ENCODE data around the gene TAS2R8.
A peak's percentile ranks its signal among the peaks of the same experiment; 100 is the strongest.

The TAS2R8 gene

DNA sequence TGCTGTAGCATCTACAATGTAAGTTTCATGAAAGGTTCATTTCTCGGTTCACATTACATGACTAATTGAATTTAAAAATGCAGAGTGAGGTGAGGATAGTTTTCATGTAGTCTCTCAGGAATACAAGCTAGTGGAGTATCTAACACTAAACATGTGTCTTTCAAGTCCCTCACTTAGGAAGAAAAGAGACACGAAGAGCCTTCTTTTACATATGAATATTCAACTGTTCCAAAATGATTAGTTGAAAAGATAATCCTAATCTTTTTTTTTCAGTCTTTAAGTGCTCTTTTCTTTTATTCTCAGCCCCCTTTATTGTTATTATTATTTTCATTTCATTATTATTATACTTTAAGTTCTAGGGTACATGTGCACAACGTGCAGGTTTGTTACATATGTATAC, 31.4 kb upstream of the TAS2R8 start:
- TF ChIP-seq, protein P1, sequence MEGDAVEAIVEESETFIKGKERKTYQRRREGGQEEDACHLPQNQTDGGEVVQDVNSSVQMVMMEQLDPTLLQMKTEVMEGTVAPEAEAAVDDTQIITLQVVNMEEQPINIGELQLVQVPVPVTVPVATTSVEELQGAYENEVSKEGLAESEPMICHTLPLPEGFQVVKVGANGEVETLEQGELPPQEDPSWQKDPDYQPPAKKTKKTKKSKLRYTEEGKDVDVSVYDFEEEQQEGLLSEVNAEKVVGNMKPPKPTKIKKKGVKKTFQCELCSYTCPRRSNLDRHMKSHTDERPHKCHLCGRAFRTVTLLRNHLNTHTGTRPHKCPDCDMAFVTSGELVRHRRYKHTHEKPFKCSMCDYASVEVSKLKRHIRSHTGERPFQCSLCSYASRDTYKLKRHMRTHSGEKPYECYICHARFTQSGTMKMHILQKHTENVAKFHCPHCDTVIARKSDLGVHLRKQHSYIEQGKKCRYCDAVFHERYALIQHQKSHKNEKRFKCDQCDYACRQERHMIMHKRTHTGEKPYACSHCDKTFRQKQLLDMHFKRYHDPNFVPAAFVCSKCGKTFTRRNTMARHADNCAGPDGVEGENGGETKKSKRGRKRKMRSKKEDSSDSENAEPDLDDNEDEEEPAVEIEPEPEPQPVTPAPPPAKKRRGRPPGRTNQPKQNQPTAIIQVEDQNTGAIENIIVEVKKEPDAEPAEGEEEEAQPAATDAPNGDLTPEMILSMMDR (IDR thresholded peaks at IDR 0.05; ENCODE audit: low read length, missing control alignments) = no peak
- no peak overlapping the region for H3K4me3 ChIP-seq (replicated peaks; ENCODE audit: low read depth, low read length)
- DNase-seq (ENCODE audit: low read depth) = no peak

GRCh38 chr12:10829994-10830393, 22.9 kb upstream of the TAS2R8 start:
- DNase-seq (ENCODE audit: low read depth) = peak; percentile 30
- H3K4me3 ChIP-seq (replicated peaks; ENCODE audit: low read depth, low read length) = no peak overlapping the region
- TF ChIP-seq, protein P1 (IDR thresholded peaks at IDR 0.05; ENCODE audit: low read length, missing control alignments) = no peak

GRCh38 chr12:10826258-10826657, 19.2 kb upstream of the TAS2R8 start, which contains the start of gene TAS2R10:
Gene TAS2R10, minus strand, starts transcription at chr12:10826358. Its CDS starts 89 bp downstream, at chr12:10826269.
- H3K4me3 ChIP-seq (replicated peaks; ENCODE audit: low read depth, low read length) = no peak within 1 kb of the TSS
- DNase-seq (ENCODE audit: low read depth) = no peak
- TF ChIP-seq, protein P1 (IDR thresholded peaks at IDR 0.05; ENCODE audit: low read length, missing control alignments) = no peak

DNA sequence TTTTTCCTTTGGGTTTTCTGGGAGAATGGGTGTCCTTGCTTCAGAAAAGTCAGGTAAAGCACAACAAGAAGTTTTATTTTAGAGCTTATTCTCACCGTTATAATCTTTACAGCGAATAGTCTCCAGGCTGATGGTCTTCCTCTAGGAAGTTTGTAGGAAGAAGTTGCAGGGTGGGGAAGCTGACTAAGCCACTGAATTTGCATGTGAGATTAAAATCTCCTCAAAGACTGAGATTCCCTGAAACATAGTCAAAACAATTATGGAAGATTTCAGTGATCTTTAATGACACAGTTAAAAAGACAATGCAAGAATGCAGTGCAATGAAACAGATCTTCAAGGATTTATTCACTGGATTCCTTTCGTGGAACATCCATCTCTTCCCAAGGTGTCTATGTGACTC, 17.9 kb upstream of the TAS2R8 start:
- TF ChIP-seq, protein P1 (IDR thresholded peaks at IDR 0.05; ENCODE audit: low read length, missing control alignments) = no peak
- no peak for DNase-seq (ENCODE audit: low read depth)
- no peak overlapping the region for H3K4me3 ChIP-seq (replicated peaks; ENCODE audit: low read depth, low read length)

- no peak for DNase-seq (ENCODE audit: low read depth)
- H3K4me3 ChIP-seq (replicated peaks; ENCODE audit: low read depth, low read length) = no peak overlapping the region
- TF ChIP-seq, protein P1 (IDR thresholded peaks at IDR 0.05; ENCODE audit: low read length, missing control alignments) = no peak
Measured at GRCh38 chr12:10811883-10812536, 4.9 kb upstream of the TAS2R8 start.

GRCh38 chr12:10810068-10810467, 3.0 kb upstream of the TAS2R8 start, which contains the start of gene TAS2R9:
Gene TAS2R9, minus strand, starts transcription at chr12:10810168. Its CDS starts 93 bp downstream, at chr12:10810075.
- H3K4me3 ChIP-seq (replicated peaks; ENCODE audit: low read depth, low read length) = no peak within 1 kb of the TSS
- TF ChIP-seq, protein P1 (IDR thresholded peaks at IDR 0.05; ENCODE audit: low read length, missing control alignments) = no peak
- no peak for DNase-seq (ENCODE audit: low read depth)

GRCh38 chr12:10802587-10802986, 4.5 kb downstream of the TAS2R8 start, which contains the start of gene TAS2R7:
Gene TAS2R7, minus strand, starts transcription at chr12:10802627. Its CDS starts 57 bp downstream, at chr12:10802570.
- TF ChIP-seq, protein P1 (IDR thresholded peaks at IDR 0.05; ENCODE audit: low read length, missing control alignments) = no peak
- H3K4me3 ChIP-seq (replicated peaks; ENCODE audit: low read depth, low read length) = no peak within 1 kb of the TSS
- no peak for DNase-seq (ENCODE audit: low read depth)

Measured in fibroblast of pulmonary artery (primary cell).